Transverse colon (tissue), 4 donors: Measurements from ENCODE around the gene GBGT1.

Experiments used
- CTCF ChIP-seq, 5 experiments: fragments of 200-600 bp in 3 of 5; fragments of 450-650 bp in 2 of 5; sonication (generic) in 3 of 5; IDR thresholded peaks; 1 replicate in 2 of 5; 2 replicates in 3 of 5; pipeline ENCODE4 v1.5.1; 2016 to 2017; ENCODE audit warnings: antibody characterized with exemption in 5 of 5, inconsistent platforms in 3 of 5, mild to moderate bottlenecking in 2 of 5, moderate library complexity in 1 of 5
- EP300 ChIP-seq: sonication (generic); formaldehyde crosslinking; IDR thresholded peaks from one replicate; pipeline ENCODE4 v1.6.1; 2017; ENCODE audit warnings: antibody characterized with exemption, low read depth
- POLR2A ChIP-seq: fragments of 450-650 bp; IDR thresholded peaks from one replicate; pipeline ENCODE4 v1.6.1; 2016; ENCODE audit warnings: antibody characterized with exemption, mild to moderate bottlenecking, moderate library complexity
- POLR2AphosphoS5 ChIP-seq, 3 donors: sonication (generic); formaldehyde crosslinking; IDR thresholded peaks; one replicate each; pipeline ENCODE4 v1.6.1; 2016; ENCODE audit warnings: antibody characterized with exemption in 3 of 3

DNA sequence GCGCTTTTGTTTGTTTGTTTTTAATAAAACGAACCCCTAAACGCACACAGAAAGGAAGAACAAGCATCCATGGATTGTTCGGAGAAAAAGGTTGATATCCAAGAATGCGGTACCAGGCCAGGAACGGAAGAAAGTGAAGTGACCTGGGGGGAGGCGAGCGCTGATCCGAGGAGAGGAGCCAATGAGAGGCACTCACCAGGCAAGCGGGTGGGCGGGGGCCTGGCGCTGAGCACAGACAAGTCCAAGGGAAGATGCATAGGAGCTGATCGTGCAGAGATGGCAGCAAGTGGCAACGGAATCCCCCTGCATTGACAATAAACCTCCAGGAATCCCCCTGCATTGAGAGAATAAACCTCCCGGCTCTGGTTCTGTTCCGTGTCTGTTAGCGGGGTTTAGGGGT, 36.9 kb upstream of the GBGT1 start:
- TF ChIP-seq CTCF (IDR thresholded peaks at IDR 0.05): no peak
- no peak for TF ChIP-seq POLR2A
- no peak for TF ChIP-seq EP300
- no peak for TF ChIP-seq POLR2AphosphoS5 (IDR thresholded peaks at IDR 0.05)
